ENCODE measurements around the gene NEAT1. TPM values are rescaled to one million over a fixed set of nuclear protein-coding genes. Genes with fewer than 3 reads are reported as not detected.

NEAT1 gene
- polyA plus RNA-seq, 1 donor from 2014 or later, result 4.2 TPM

- H3K27me3 ChIP-seq (ENCODE audit: insufficient read depth, low read depth, low read length), result no peaks in the 10 kb centered on the region
- H3F3A ChIP-seq (ENCODE audit: insufficient read depth, low read length, poor library complexity, severe bottlenecking), result no peaks in the 10 kb centered on the region
- H3K4me2 ChIP-seq (ENCODE audit: low read length), result no peak overlapping the region
- no peaks in the 10 kb centered on the region for H3K36me3 ChIP-seq (ENCODE audit: insufficient read depth, low read length)
- peak overlapping the region; percentile 18 for H3K4me3 ChIP-seq (ENCODE audit: low read length)
- no peaks in the 10 kb centered on the region for H3K9me2 ChIP-seq (ENCODE audit: insufficient read depth, low read length)
- peaks cover 65% of the 10 kb centered on the region for H3K79me2 ChIP-seq (replicated peaks; ENCODE audit: insufficient read depth, low read length)
- TF ChIP-seq MXI1 (conservative IDR thresholded peaks at IDR 0.05; ENCODE audit: poor library complexity, severe bottlenecking) (no peak), EP300 (conservative IDR thresholded peaks at IDR 0.05; ENCODE audit: poor library complexity, severe bottlenecking) (no peak), SMC3 (conservative IDR thresholded peaks at IDR 0.05; ENCODE audit: poor library complexity) (no peak), EZH2 (IDR thresholded peaks at IDR 0.05; ENCODE audit: borderline replicate concordance, insufficient read depth, low read length, poor library complexity, severe bottlenecking) (no peak)
- TF ChIP-seq, protein P1, sequence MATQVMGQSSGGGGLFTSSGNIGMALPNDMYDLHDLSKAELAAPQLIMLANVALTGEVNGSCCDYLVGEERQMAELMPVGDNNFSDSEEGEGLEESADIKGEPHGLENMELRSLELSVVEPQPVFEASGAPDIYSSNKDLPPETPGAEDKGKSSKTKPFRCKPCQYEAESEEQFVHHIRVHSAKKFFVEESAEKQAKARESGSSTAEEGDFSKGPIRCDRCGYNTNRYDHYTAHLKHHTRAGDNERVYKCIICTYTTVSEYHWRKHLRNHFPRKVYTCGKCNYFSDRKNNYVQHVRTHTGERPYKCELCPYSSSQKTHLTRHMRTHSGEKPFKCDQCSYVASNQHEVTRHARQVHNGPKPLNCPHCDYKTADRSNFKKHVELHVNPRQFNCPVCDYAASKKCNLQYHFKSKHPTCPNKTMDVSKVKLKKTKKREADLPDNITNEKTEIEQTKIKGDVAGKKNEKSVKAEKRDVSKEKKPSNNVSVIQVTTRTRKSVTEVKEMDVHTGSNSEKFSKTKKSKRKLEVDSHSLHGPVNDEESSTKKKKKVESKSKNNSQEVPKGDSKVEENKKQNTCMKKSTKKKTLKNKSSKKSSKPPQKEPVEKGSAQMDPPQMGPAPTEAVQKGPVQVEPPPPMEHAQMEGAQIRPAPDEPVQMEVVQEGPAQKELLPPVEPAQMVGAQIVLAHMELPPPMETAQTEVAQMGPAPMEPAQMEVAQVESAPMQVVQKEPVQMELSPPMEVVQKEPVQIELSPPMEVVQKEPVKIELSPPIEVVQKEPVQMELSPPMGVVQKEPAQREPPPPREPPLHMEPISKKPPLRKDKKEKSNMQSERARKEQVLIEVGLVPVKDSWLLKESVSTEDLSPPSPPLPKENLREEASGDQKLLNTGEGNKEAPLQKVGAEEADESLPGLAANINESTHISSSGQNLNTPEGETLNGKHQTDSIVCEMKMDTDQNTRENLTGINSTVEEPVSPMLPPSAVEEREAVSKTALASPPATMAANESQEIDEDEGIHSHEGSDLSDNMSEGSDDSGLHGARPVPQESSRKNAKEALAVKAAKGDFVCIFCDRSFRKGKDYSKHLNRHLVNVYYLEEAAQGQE (IDR thresholded peaks at IDR 0.05; ENCODE audit: borderline replicate concordance), result no peak
- TF ChIP-seq, protein P2, sequence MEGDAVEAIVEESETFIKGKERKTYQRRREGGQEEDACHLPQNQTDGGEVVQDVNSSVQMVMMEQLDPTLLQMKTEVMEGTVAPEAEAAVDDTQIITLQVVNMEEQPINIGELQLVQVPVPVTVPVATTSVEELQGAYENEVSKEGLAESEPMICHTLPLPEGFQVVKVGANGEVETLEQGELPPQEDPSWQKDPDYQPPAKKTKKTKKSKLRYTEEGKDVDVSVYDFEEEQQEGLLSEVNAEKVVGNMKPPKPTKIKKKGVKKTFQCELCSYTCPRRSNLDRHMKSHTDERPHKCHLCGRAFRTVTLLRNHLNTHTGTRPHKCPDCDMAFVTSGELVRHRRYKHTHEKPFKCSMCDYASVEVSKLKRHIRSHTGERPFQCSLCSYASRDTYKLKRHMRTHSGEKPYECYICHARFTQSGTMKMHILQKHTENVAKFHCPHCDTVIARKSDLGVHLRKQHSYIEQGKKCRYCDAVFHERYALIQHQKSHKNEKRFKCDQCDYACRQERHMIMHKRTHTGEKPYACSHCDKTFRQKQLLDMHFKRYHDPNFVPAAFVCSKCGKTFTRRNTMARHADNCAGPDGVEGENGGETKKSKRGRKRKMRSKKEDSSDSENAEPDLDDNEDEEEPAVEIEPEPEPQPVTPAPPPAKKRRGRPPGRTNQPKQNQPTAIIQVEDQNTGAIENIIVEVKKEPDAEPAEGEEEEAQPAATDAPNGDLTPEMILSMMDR (IDR thresholded peaks at IDR 0.05; ENCODE audit: poor library complexity, severe bottlenecking), result no peak
- no peaks in the 10 kb centered on the region for H3K9me3 ChIP-seq (ENCODE audit: low read length)
- H3K27ac ChIP-seq (ENCODE audit: low read length), result no peak overlapping the region
- no peaks in the 10 kb centered on the region for H4K20me1 ChIP-seq (ENCODE audit: insufficient read depth)
- no peak overlapping the region for H3K9ac ChIP-seq (ENCODE audit: low read length)
- H2AFZ ChIP-seq (ENCODE audit: low read depth, low read length), result no peak overlapping the region
These were observed 3.6 kb downstream of the NEAT1 start for GRCh38 chr11:65425971-65426838.

DNA sequence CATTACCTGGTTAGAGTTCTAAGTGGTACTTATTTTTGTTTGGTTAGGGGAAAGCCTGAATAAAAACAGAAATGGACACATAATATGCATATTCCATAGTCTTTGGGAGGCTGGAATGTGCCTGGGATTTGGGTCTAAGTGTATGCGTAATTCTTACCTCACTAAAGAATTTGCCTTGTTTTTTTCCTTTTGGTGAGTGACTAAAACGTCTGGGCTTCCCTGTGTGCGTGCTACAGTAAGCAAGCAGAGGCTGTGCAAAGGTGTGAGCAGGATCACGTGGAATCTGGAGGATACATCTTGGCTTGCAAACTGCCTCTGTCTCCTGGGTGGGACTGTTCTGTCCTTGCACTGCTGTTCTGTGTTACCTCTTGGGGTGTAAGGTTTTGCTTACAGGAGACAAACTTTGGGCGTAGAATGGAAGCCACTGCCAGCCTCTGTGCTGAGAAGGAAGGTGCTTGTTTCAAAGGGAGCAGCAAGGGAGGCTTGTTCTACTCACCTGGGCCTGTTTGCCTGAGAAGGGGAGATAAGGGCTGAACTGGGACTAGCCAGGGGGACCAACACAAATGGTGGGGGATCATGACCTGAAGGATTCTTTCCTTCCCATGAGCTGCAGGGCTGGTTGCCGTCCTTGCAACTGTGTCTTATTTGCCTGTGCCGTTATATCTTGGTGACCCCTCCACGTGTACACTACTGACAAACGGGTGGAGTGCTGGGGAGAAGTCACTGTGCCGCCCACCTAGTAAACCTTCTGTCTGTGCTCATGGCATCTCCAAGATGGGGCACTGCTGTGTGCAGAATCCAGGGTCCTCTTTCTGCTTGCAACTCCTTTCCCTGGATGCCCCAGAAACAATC lies 4.5 kb downstream of the NEAT1 start:
- H3K27ac ChIP-seq (ENCODE audit: low read length), result no peak overlapping the region
- H3F3A ChIP-seq (ENCODE audit: insufficient read depth, low read length, poor library complexity, severe bottlenecking), result no peaks in the 10 kb centered on the region
- no peak overlapping the region for H3K4me2 ChIP-seq (ENCODE audit: low read length)
- H3K9ac ChIP-seq (ENCODE audit: low read length), result no peak overlapping the region
- TF ChIP-seq EZH2 (IDR thresholded peaks at IDR 0.05; ENCODE audit: borderline replicate concordance, insufficient read depth, low read length, poor library complexity, severe bottlenecking) (no peak), RAD21 (conservative IDR thresholded peaks at IDR 0.05) (no peak), POLR2AphosphoS5 (IDR thresholded peaks at IDR 0.05) (no peak)
- TF ChIP-seq, protein P2 (IDR thresholded peaks at IDR 0.05; ENCODE audit: poor library complexity, severe bottlenecking), result no peak
- no peaks in the 10 kb centered on the region for H3K36me3 ChIP-seq (ENCODE audit: insufficient read depth, low read length)
- H3K4me3 ChIP-seq (ENCODE audit: low read length), result no peak overlapping the region
- H3K79me2 ChIP-seq (replicated peaks; ENCODE audit: insufficient read depth, low read length), result peaks cover 56% of the 10 kb centered on the region
- H2AFZ ChIP-seq (ENCODE audit: low read depth, low read length), result no peak overlapping the region
- no peaks in the 10 kb centered on the region for H3K9me2 ChIP-seq (ENCODE audit: insufficient read depth, low read length)
- H3K27me3 ChIP-seq (ENCODE audit: insufficient read depth, low read depth, low read length), result no peaks in the 10 kb centered on the region
- H3K9me3 ChIP-seq (ENCODE audit: low read length), result no peaks in the 10 kb centered on the region
- no peaks in the 10 kb centered on the region for H4K20me1 ChIP-seq (ENCODE audit: insufficient read depth)

Data from neural cell (in vitro differentiated cells).